ENCODE measurements around the gene CNTNAP2. TPM values are rescaled to one million over a fixed set of nuclear protein-coding genes. Genes with fewer than 3 reads are reported as not detected.
A peak's percentile ranks its signal among the peaks of the same experiment; 100 is the strongest.

Gene CNTNAP2
- total RNA-seq, 2 experiments from 2014 or later: 0.28 TPM; not detected in 1

DNA sequence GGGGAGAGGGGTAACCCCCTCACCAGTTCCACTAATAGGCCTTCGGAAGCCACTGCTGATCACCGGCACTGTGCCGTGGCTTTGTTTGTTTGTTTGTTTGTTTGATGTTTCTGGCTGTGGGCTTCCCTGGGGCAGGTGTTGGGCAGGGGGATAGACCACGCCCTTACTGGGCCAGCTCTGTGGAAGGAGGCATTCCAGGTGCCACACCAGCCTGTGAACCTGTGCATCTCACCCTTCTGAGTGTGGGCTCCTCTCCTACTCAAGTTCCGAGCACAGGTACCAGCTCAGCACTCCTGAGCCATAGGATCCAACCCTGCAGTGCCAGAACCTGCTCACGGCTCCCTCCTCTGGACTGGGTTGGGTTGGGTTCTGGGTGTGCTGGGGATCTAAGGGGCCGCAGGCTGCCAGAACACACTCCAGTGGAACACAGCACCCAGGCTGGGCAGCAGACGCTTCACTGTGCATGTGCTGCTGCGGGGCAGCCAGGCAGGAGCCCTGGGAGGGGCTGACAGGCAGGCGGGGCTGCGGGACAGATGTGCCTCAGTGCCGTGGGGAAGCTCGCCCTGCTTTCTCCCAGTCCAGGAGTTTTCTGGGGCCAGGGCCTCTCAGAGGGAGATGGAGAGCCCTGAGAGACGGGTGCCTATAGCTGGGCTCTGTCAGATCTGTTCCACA, 1053.9 kb downstream of the CNTNAP2 start:
- POLR2A ChIA-PET: interaction anchor here (0.6 kb wide), 1 partner anchor 151 kb away, joined by 3 read pairs; no protein-coding TSS in a partner anchor
- TF ChIP-seq, protein P1, sequence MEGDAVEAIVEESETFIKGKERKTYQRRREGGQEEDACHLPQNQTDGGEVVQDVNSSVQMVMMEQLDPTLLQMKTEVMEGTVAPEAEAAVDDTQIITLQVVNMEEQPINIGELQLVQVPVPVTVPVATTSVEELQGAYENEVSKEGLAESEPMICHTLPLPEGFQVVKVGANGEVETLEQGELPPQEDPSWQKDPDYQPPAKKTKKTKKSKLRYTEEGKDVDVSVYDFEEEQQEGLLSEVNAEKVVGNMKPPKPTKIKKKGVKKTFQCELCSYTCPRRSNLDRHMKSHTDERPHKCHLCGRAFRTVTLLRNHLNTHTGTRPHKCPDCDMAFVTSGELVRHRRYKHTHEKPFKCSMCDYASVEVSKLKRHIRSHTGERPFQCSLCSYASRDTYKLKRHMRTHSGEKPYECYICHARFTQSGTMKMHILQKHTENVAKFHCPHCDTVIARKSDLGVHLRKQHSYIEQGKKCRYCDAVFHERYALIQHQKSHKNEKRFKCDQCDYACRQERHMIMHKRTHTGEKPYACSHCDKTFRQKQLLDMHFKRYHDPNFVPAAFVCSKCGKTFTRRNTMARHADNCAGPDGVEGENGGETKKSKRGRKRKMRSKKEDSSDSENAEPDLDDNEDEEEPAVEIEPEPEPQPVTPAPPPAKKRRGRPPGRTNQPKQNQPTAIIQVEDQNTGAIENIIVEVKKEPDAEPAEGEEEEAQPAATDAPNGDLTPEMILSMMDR (conservative IDR thresholded peaks at IDR 0.05; ENCODE audit: low read length): no peak
- DNase-seq (ENCODE audit: low spot score): no peak
- H3K9me3 ChIP-seq (ENCODE audit: low read length): no peaks in the 10 kb centered on the region
- H2AFZ ChIP-seq (ENCODE audit: low read length): no peak overlapping the region
- no TSS peak for BruUV-seq (replicated peaks)
- intact Hi-C loops (cut with micrococcal nuclease; ENCODE audit: unreplicated experiment): no loop called here
- no peaks in the 10 kb centered on the region for H3K79me2 ChIP-seq (ENCODE audit: insufficient read depth, low read depth, low read length)
- no peak overlapping the region for H3K27ac ChIP-seq (ENCODE audit: low read depth, low read length, poor library complexity, severe bottlenecking)
- H3K4me1 ChIP-seq (ENCODE audit: insufficient read depth, low read length, poor library complexity, severe bottlenecking): no peaks in the 10 kb centered on the region
- no peaks in the 10 kb centered on the region for H3K9me2 ChIP-seq (ENCODE audit: insufficient read depth, low read length)
- peak overlapping the region; percentile 45; the same call in 1 of the 2 replicates for H3K4me2 ChIP-seq (ENCODE audit: low read length)
- no peak overlapping the region for H3K4me3 ChIP-seq (ENCODE audit: low read depth, low read length, poor library complexity, severe bottlenecking)
- no peaks in the 10 kb centered on the region for H4K20me1 ChIP-seq (ENCODE audit: insufficient read depth, low read length)
- CTCF ChIA-PET (ENCODE audit: unreplicated experiment): no interaction called here
- H3K36me3 ChIP-seq (ENCODE audit: insufficient read depth, low read length): no peaks in the 10 kb centered on the region

DNA sequence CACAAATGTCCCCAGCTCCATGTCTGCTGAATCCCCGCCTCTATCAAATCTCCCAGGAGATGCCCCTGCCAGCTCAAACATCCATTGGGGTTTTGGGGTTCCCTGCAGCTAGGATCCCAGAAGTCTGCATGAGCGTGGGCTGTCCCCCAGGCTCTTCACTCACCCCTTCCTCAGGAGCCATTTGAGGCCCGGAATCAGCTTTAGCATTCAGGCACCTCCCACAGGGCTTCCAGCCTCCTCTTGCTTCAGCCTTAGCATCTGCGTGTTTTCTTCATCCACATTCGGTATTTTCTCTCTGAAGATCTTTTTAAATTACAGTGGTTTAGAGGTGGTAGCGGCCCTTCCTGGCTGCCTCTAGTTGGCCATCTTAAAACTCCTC, 1054.4 kb downstream of the CNTNAP2 start:
- no TSS peak for BruUV-seq (replicated peaks)
- no peaks in the 10 kb centered on the region for H3K79me2 ChIP-seq (ENCODE audit: insufficient read depth, low read depth, low read length)
- H3K9me2 ChIP-seq (ENCODE audit: insufficient read depth, low read length): no peaks in the 10 kb centered on the region

DNA sequence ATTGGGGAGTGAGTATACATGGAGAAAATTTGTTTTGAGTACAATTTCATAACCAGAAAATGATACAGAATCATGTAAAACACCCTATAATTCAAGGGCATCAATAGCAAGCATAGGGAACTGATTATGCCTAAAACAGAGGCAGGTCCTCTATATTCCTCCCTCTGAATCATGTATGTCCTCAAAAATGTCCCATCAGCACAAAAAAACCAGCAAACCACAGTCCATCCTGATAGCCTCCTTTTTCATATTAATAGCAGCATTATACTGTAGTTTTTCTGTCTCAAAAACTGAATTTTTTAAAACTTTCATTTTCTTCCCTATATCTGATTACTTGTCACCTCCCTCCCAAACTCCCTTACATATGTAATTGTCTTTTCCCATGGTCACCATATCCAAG, 1057.3 kb downstream of the CNTNAP2 start:
- Histone ChIP-seq H3K4me2 (ENCODE audit: low read length) (no peak overlapping the region), H3K27ac (ENCODE audit: low read depth, low read length, poor library complexity, severe bottlenecking) (no peak overlapping the region), H4K20me1 (ENCODE audit: insufficient read depth, low read length) (no peaks in the 10 kb centered on the region), H3K9me3 (ENCODE audit: low read length) (no peaks in the 10 kb centered on the region), H2AFZ (ENCODE audit: low read length) (no peak overlapping the region), H3K4me1 (ENCODE audit: insufficient read depth, low read length, poor library complexity, severe bottlenecking) (no peaks in the 10 kb centered on the region), H3K9me2 (ENCODE audit: insufficient read depth, low read length) (no peaks in the 10 kb centered on the region), H3K36me3 (ENCODE audit: insufficient read depth, low read length) (no peaks in the 10 kb centered on the region), H3K4me3 (ENCODE audit: low read depth, low read length, poor library complexity, severe bottlenecking) (no peak overlapping the region), H3K79me2 (ENCODE audit: insufficient read depth, low read depth, low read length) (no peaks in the 10 kb centered on the region)
- intact Hi-C loops (cut with micrococcal nuclease; ENCODE audit: unreplicated experiment): no loop called here
- TF ChIP-seq, protein P1 (conservative IDR thresholded peaks at IDR 0.05; ENCODE audit: low read length): no peak
- no peak for TF ChIP-seq EZH2phosphoT487 (IDR thresholded peaks at IDR 0.05; ENCODE audit: borderline replicate concordance, low read depth, low read length)
- ChIA-PET CTCF (ENCODE audit: unreplicated experiment) (no interaction called here), POLR2A (no interaction called here)
- no TSS peak for BruUV-seq (replicated peaks)
- no peak for DNase-seq (ENCODE audit: low spot score)

More for the DNA sequence above, 1054.4 kb downstream of the CNTNAP2 start:
- H3K4me3 ChIP-seq (ENCODE audit: low read depth, low read length, poor library complexity, severe bottlenecking): no peak overlapping the region
- peak overlapping the region; percentile 45; the same call in 1 of the 2 replicates for H3K4me2 ChIP-seq (ENCODE audit: low read length)
- no peaks in the 10 kb centered on the region for H4K20me1 ChIP-seq (ENCODE audit: insufficient read depth, low read length)
- CTCF ChIA-PET (ENCODE audit: unreplicated experiment): no interaction called here
- no peak overlapping the region for H3K27ac ChIP-seq (ENCODE audit: low read depth, low read length, poor library complexity, severe bottlenecking)
- intact Hi-C loops (cut with micrococcal nuclease; ENCODE audit: unreplicated experiment): no loop called here
- H3K4me1 ChIP-seq (ENCODE audit: insufficient read depth, low read length, poor library complexity, severe bottlenecking): no peaks in the 10 kb centered on the region
- no peak overlapping the region for H2AFZ ChIP-seq (ENCODE audit: low read length)
- H3K36me3 ChIP-seq (ENCODE audit: insufficient read depth, low read length): no peaks in the 10 kb centered on the region
- TF ChIP-seq, protein P1 (conservative IDR thresholded peaks at IDR 0.05; ENCODE audit: low read length): no peak
- H3K9me3 ChIP-seq (ENCODE audit: low read length): no peaks in the 10 kb centered on the region
- POLR2A ChIA-PET: interaction anchor here (0.6 kb wide), 1 partner anchor 151 kb away, joined by 3 read pairs; no protein-coding TSS in a partner anchor
- no peak for DNase-seq (ENCODE audit: low spot score)
